ENCODE measurements around the gene TAB2. TPM values are rescaled to one million over a fixed set of nuclear protein-coding genes. Genes with fewer than 3 reads are reported as not detected.

Gene TAB2
- total RNA-seq, 3 donors from 2014 or later = 57.1 to 124 (median 70.2) TPM

DNA sequence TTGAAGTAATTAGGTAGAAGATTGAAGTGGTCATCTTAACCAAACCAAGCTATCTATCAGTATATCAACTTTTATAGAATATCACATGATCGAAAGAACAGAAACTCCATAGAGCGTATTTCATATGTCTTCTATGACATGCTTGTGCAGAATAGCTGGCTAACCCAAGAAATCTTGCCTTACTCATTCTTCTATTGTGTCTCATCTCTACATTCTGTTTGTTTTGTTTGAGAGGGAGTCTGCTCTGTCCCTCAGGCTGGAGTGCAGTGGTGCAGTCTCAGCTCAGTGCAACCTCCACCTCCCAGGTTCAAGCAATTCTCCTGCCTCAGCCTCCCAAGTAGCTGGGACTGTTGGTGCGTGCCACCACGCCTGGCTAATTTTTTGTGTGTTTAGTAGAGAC, 10.6 kb downstream of the TAB2 start:
- TF ChIP-seq, protein P1, sequence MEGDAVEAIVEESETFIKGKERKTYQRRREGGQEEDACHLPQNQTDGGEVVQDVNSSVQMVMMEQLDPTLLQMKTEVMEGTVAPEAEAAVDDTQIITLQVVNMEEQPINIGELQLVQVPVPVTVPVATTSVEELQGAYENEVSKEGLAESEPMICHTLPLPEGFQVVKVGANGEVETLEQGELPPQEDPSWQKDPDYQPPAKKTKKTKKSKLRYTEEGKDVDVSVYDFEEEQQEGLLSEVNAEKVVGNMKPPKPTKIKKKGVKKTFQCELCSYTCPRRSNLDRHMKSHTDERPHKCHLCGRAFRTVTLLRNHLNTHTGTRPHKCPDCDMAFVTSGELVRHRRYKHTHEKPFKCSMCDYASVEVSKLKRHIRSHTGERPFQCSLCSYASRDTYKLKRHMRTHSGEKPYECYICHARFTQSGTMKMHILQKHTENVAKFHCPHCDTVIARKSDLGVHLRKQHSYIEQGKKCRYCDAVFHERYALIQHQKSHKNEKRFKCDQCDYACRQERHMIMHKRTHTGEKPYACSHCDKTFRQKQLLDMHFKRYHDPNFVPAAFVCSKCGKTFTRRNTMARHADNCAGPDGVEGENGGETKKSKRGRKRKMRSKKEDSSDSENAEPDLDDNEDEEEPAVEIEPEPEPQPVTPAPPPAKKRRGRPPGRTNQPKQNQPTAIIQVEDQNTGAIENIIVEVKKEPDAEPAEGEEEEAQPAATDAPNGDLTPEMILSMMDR (IDR thresholded peaks at IDR 0.05) = no peak

DNA sequence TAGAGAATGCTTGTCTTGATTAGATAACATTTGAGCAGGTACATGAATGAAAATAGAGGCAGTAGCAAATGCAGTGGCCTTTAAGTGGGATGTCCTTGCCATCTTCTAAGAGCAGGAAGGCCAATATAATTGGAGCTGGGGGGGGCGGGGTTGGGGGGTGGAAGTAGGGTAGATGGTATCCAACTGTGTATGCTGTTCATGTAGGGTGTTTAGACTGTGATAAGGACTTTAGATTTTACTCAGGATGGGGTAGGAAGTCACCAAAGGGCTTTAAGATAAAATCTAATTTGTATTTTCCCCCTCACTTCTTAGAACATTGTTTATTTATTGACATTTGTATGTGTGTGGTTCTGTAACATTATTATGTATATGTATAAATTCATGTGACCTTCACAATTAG, 12.0 kb downstream of the TAB2 start:
- no peak for DNase-seq
- Histone ChIP-seq H3K36me3 (ENCODE audit: low read depth) (no peaks in the 10 kb centered on the region), H3K4me1 (ENCODE audit: low read depth) (peaks cover 34% of the 10 kb centered on the region), H3K9me3 (no peaks in the 10 kb centered on the region), H3K4me3 (no peak overlapping the region)
- intact Hi-C loops (cut with DNase I, micrococcal nuclease) = no loop called here
- TF ChIP-seq, protein P1 (IDR thresholded peaks at IDR 0.05) = no peak
- ATAC-seq = no peak

More for the DNA sequence above, 10.6 kb downstream of the TAB2 start:
- DNase-seq (no peak), ATAC-seq (no peak)
- Histone ChIP-seq H3K4me3 (no peak overlapping the region), H3K4me1 (ENCODE audit: low read depth) (peaks cover 28% of the 10 kb centered on the region), H3K36me3 (ENCODE audit: low read depth) (no peaks in the 10 kb centered on the region), H3K9me3 (no peaks in the 10 kb centered on the region)
- intact Hi-C loops (cut with DNase I, micrococcal nuclease) = no loop called here

DNA sequence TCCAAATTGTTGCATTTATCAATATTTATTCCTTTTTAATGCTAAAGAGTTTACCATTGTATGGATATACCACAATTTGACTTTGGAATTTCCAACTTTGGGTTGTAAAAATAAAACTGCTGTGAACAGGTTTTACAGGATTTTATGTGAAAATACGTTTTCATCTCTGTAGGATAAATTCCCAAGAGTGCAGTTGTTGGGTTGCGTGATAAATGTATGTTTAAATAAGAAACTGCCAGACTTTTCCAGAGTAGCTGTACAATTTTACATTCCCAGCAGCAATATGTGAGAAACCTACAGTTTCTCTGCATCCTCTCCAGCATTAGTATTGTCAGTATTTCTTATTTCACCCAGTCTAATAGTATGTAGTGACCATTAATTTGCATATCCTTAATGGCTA, 12.6 kb downstream of the TAB2 start:
- H3K4me1 ChIP-seq (ENCODE audit: low read depth) = peaks cover 31% of the 10 kb centered on the region
- intact Hi-C loops (cut with DNase I, micrococcal nuclease) = no loop called here

DNA sequence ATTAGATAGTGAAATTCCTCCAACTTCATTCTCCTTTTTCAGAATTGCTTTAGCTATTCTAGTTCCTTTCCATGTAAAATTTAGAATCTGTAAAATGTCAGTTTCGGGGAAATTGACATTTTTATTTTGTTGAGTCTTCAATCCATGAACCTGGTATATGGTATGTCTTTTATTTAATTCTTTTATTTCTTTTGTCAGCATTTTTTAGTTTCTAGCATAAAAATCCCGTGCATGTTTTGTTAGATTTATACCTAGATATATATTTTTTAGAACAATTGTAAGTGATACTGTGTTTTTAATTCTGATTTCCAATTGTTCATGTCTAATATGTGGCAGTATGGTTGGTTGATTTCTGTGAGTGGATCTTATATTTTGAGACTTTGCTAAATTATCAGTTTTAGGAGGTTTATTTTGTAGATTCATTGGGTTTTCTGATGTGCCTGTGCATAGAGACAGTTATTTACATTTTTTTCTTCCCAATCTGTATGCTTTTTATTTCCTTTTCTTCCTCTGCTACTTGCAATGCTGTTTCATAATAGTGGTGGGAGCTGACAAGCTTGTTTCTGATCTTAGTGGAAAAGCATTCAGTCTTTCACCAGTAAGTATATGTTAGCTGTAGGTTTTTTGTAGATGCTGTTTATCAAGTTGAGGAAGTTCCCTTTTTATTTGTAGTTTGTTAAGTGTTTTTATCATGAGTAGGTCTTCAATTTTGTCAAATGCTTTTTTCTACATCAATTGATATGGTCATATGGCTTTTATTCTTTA, 13.7 kb downstream of the TAB2 start:
- no peaks in the 10 kb centered on the region for H3K36me3 ChIP-seq (ENCODE audit: low read depth)
- intact Hi-C loops (cut with DNase I, micrococcal nuclease) = no loop called here
- H3K4me3 ChIP-seq = no peak overlapping the region
- no peaks in the 10 kb centered on the region for H3K9me3 ChIP-seq
- peaks cover 39% of the 10 kb centered on the region for H3K4me1 ChIP-seq (ENCODE audit: low read depth)
- no peak for ATAC-seq
- DNase-seq = no peak
- TF ChIP-seq, protein P1 (IDR thresholded peaks at IDR 0.05) = no peak

More for the DNA sequence above, 12.6 kb downstream of the TAB2 start:
- no peak for DNase-seq
- ATAC-seq = no peak
- H3K9me3 ChIP-seq = no peaks in the 10 kb centered on the region
- H3K36me3 ChIP-seq (ENCODE audit: low read depth) = no peaks in the 10 kb centered on the region
- TF ChIP-seq, protein P1 (IDR thresholded peaks at IDR 0.05) = no peak
- no peak overlapping the region for H3K4me3 ChIP-seq

DNA sequence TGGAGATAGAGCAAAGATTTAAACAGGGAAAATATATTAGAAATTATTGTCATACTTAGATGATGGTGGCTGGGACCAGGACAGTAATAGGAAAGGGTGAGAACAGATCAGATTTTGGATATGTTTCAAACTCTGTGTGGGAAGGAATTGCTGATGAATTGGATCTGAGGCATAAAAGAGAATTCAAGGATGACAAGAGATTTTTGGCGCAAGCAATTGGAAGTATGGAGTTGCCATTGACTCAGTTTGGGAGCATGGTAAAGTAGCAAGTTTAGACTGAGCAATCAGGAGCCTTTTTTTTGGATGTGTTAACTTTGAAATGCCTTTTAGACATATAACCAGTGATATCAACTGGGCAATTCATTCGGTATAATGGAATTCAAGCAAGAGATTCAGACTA, 14.4 kb downstream of the TAB2 start:
- DNase-seq = no peak
- ATAC-seq = no peak
- no peak overlapping the region for H3K4me3 ChIP-seq
- intact Hi-C loops (cut with DNase I, micrococcal nuclease) = no loop called here
- H3K4me1 ChIP-seq (ENCODE audit: low read depth) = peaks cover 44% of the 10 kb centered on the region
- TF ChIP-seq, protein P1 (IDR thresholded peaks at IDR 0.05) = no peak
- H3K36me3 ChIP-seq (ENCODE audit: low read depth) = no peaks in the 10 kb centered on the region
- H3K9me3 ChIP-seq = no peaks in the 10 kb centered on the region

All from mucosa of descending colon (tissue), 3 donors.